Measurements from ENCODE around the gene SHLD1. TPM values are rescaled to one million over a fixed set of nuclear protein-coding genes. Genes with fewer than 3 reads are reported as not detected.
"Not testable (repeated sequence)": the region's sequence is repeated elsewhere in the genome, so short reads cannot be mapped to it uniquely, and the experiment has no call there.

SHLD1 gene
- polyA plus RNA-seq, 1 donor (not counting 4 experiments of a cell fraction or from before 2014, with no cell fraction given) = 3.2 TPM

DNA sequence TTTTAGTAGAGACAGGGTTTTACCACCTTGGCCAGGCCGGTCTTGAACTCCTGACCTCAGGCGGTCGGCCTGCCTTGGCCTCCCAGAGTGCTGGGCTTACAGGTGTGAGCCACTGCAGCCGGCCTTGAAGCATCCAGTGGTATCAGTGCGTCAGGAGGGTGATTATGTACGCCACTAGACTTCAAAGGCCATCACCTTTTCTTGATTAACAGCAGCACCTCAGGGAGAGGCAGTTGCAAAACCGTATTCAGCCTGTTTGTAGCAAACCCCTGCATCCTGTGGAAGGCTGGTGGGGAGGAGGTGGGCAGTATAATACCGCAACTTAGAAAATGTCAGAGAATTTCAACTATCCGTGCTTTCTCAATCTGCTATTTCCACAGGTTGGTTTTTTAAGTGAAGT is 27.3 kb upstream of the SHLD1 start:
- dilution Hi-C loops (cut with MboI; ENCODE audit: extremely low pct_ligation_motif_present, low sequenced_read_pairs) = no loop called here
- no peaks in the 10 kb centered on the region for H3K4me1 ChIP-seq (ENCODE audit: control insufficient read depth, extremely low read depth, insufficient read depth, low read length)
- peaks cover 4% of the 10 kb centered on the region for H3K27me3 ChIP-seq (ENCODE audit: control insufficient read depth, extremely low read depth, insufficient read depth, low read length)
- TF ChIP-seq CTCF (optimal IDR thresholded peaks at IDR 0.05 in 1 of 3, IDR thresholded peaks at IDR 0.05 in 1 of 3, conservative IDR thresholded peaks at IDR 0.05 in 1 of 3; ENCODE audit: extremely low read depth in 1 of 3, insufficient read depth in 2 of 3, low read length in 3 of 3) = no peak
- TF ChIP-seq EZH2 (IDR thresholded peaks at IDR 0.05; ENCODE audit: low read length) = no peak
- H3K9me1 ChIP-seq (ENCODE audit: control insufficient read depth, extremely low read depth, insufficient read depth, low read length) = no peaks in the 10 kb centered on the region
- H3K4me2 ChIP-seq (ENCODE audit: control insufficient read depth, extremely low read depth, insufficient read depth, low read depth, low read length) = no peak overlapping the region
- H3K4me3 ChIP-seq (ENCODE audit: control insufficient read depth in 2 of 3, extremely low read depth in 1 of 3, insufficient read depth in 2 of 3, low read depth in 1 of 3, low read length in 3 of 3) = no peak overlapping the region
- no peaks in the 10 kb centered on the region for H3K79me2 ChIP-seq (ENCODE audit: control insufficient read depth, insufficient read depth, low read length)
- DNase-seq (ENCODE audit: low read depth, low spot score) (no peak), FAIRE-seq (no peak)
- H3K9me3 ChIP-seq (ENCODE audit: control insufficient read depth, low read depth, low read length) = peaks cover 2% of the 10 kb centered on the region
- no peaks in the 10 kb centered on the region for H3K36me3 ChIP-seq (ENCODE audit: control insufficient read depth in 2 of 2, extremely low read depth in 1 of 2, insufficient read depth in 2 of 2, low read length in 2 of 2)
- H3K27ac ChIP-seq (ENCODE audit: control insufficient read depth, insufficient read depth, low read length) = no peak overlapping the region
- no peak overlapping the region for H3K9ac ChIP-seq (ENCODE audit: control insufficient read depth, extremely low read depth, insufficient read depth, low read length)
- no peaks in the 10 kb centered on the region for H4K20me1 ChIP-seq (ENCODE audit: control insufficient read depth, extremely low read depth, insufficient read depth, low read length)
- no peak overlapping the region for H2AFZ ChIP-seq (ENCODE audit: control insufficient read depth, low read length)

DNA sequence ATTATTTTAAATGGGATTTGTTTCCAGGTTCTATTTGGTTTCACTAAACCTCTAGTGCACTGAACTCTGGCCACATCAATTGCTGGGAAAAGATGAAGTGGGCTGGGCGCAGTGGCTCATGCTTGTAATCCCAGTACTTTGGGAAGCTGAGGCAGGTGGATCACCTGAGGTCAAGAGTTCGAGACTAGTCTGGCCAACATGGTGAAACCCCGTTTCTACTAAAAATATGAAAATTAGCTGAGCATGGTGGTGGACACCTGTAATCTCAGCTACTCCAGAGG is 25.1 kb upstream of the SHLD1 start:
- H2AFZ ChIP-seq (ENCODE audit: control insufficient read depth, low read length); DNase-seq (ENCODE audit: low read depth, low spot score); H3K4me3 ChIP-seq (ENCODE audit: control insufficient read depth in 2 of 3, extremely low read depth in 1 of 3, insufficient read depth in 2 of 3, low read depth in 1 of 3, low read length in 3 of 3); H3K4me2 ChIP-seq (ENCODE audit: control insufficient read depth, extremely low read depth, insufficient read depth, low read depth, low read length); H3K9ac ChIP-seq (ENCODE audit: control insufficient read depth, extremely low read depth, insufficient read depth, low read length); H3K36me3 ChIP-seq (ENCODE audit: control insufficient read depth in 2 of 2, extremely low read depth in 1 of 2, insufficient read depth in 2 of 2, low read length in 2 of 2); dilution Hi-C loops (cut with MboI; ENCODE audit: extremely low pct_ligation_motif_present, low sequenced_read_pairs); H3K9me1 ChIP-seq (ENCODE audit: control insufficient read depth, extremely low read depth, insufficient read depth, low read length); H3K27ac ChIP-seq (ENCODE audit: control insufficient read depth, insufficient read depth, low read length); H3K79me2 ChIP-seq (ENCODE audit: control insufficient read depth, insufficient read depth, low read length); H3K4me1 ChIP-seq (ENCODE audit: control insufficient read depth, extremely low read depth, insufficient read depth, low read length); H4K20me1 ChIP-seq (ENCODE audit: control insufficient read depth, extremely low read depth, insufficient read depth, low read length); FAIRE-seq; H3K27me3 ChIP-seq (ENCODE audit: control insufficient read depth, extremely low read depth, insufficient read depth, low read length); H3K9me3 ChIP-seq (ENCODE audit: control insufficient read depth, low read depth, low read length): not testable (repeated sequence)

GRCh38 chr20:5727018-5727515 is 23.1 kb upstream of the SHLD1 start:
- H3K79me2 ChIP-seq (ENCODE audit: control insufficient read depth, insufficient read depth, low read length) = no peaks in the 10 kb centered on the region
- no peak overlapping the region for H3K4me2 ChIP-seq (ENCODE audit: control insufficient read depth, extremely low read depth, insufficient read depth, low read depth, low read length)
- dilution Hi-C loops (cut with MboI; ENCODE audit: extremely low pct_ligation_motif_present, low sequenced_read_pairs) = no loop called here
- FAIRE-seq = no peak
- DNase-seq (ENCODE audit: low read depth, low spot score) = no peak
- H3K27ac ChIP-seq (ENCODE audit: control insufficient read depth, insufficient read depth, low read length) = no peak overlapping the region
- peaks cover 2% of the 10 kb centered on the region for H3K9me3 ChIP-seq (ENCODE audit: control insufficient read depth, low read depth, low read length)
- no peak overlapping the region for H2AFZ ChIP-seq (ENCODE audit: control insufficient read depth, low read length)
- no peaks in the 10 kb centered on the region for H4K20me1 ChIP-seq (ENCODE audit: control insufficient read depth, extremely low read depth, insufficient read depth, low read length)
- no peaks in the 10 kb centered on the region for H3K9me1 ChIP-seq (ENCODE audit: control insufficient read depth, extremely low read depth, insufficient read depth, low read length)
- no peak for TF ChIP-seq CTCF (optimal IDR thresholded peaks at IDR 0.05 in 1 of 3, IDR thresholded peaks at IDR 0.05 in 1 of 3, conservative IDR thresholded peaks at IDR 0.05 in 1 of 3; ENCODE audit: extremely low read depth in 1 of 3, insufficient read depth in 2 of 3, low read length in 3 of 3)
- TF ChIP-seq EZH2 (IDR thresholded peaks at IDR 0.05; ENCODE audit: low read length) = no peak
- no peak overlapping the region for H3K4me3 ChIP-seq (ENCODE audit: control insufficient read depth in 2 of 3, extremely low read depth in 1 of 3, insufficient read depth in 2 of 3, low read depth in 1 of 3, low read length in 3 of 3)
- H3K27me3 ChIP-seq (ENCODE audit: control insufficient read depth, extremely low read depth, insufficient read depth, low read length) = no peaks in the 10 kb centered on the region
- no peaks in the 10 kb centered on the region for H3K4me1 ChIP-seq (ENCODE audit: control insufficient read depth, extremely low read depth, insufficient read depth, low read length)
- no peaks in the 10 kb centered on the region for H3K36me3 ChIP-seq (ENCODE audit: control insufficient read depth in 2 of 2, extremely low read depth in 1 of 2, insufficient read depth in 2 of 2, low read length in 2 of 2)
- no peak overlapping the region for H3K9ac ChIP-seq (ENCODE audit: control insufficient read depth, extremely low read depth, insufficient read depth, low read length)

Measured in keratinocyte (primary cell).